NB4 (cell line): ENCODE data around the gene SCN7A.

Experiments
- CTCF ChIP-seq: IDR thresholded peaks from one replicate; pipeline ENCODE4 v1.5.1; 2012; ENCODE audit warnings: low read depth, low read length
- MAX ChIP-seq: IDR thresholded peaks from 2 replicates; pipeline ENCODE4 v1.6.1; 2011; ENCODE audit warnings: low read depth, low read length
- MYC ChIP-seq: IDR thresholded peaks from 2 replicates; pipeline ENCODE4 v1.6.1; 2011; ENCODE audit warnings: low read depth, low read length
- POLR2A ChIP-seq: IDR thresholded peaks from 2 replicates; pipeline ENCODE4 v1.6.1; 2011; ENCODE audit warnings: mild to moderate bottlenecking; ENCODE audit not compliant: insufficient read length; ENCODE audit errors: extremely low read depth

- no peak for TF ChIP-seq CTCF
- no peak for TF ChIP-seq POLR2A
- TF ChIP-seq MYC = no peak
- no peak for TF ChIP-seq MAX
Measured at GRCh38 chr2:166385313-166385712, 108.7 kb downstream of the SCN7A start.
